ENCODE results near the gene SLC50A1. TPM values are rescaled to one million over a fixed set of nuclear protein-coding genes. Genes with fewer than 3 reads are reported as not detected.

Gene SLC50A1
- total and polyA plus RNA-seq, 4 donors = 26.3 to 114 (median 68.4) TPM

DNA sequence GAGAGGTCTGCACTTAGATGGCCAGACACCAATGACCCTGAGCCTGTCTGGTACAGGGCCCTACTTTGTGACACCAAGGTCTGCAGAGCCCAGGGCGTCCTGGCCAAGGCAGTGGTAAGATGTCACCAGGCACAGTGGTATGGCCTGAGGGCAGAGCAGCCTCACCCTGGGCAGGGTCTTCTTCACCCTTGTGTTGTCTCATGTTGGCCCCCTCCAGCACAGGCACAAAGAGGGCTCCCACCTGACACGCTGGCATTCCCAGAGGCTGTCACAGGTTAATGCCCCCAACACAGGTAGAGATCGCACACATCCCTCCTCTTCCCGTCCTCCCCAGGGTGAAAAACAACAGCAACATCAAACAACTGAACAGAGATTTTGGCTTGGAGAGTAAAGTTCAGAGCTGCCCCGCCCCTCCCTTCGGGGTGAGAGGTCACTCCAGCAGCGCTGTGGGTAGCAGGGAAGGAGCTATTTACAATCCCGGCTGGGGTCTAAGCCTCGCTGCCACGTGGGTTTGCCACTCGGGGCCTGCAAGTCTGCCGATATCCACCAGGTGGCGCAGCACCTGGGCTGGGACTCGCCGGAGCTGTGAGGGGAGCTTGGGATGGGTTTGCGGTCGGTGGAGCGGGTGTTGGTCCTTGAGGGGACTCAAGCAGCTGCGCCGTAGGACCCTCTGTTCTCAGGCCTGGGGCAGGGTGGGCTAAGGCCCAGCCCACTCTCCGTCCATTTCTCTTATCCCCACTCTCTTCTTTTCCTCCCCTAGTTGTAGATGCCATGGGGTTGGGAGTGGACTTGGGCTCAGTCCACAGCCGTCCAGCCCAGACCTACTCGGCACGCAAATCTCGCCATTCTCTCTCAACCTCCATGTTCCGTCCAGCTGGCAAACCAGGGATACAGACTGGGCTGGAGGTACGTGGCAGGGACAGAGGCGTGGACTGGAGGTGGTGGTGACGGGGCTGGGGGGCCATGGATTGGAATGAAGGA, 44.3 kb upstream of the SLC50A1 start:
- DNase-seq = peak; percentile 76 to 87 (median 79)
- TF ChIP-seq, protein P1, sequence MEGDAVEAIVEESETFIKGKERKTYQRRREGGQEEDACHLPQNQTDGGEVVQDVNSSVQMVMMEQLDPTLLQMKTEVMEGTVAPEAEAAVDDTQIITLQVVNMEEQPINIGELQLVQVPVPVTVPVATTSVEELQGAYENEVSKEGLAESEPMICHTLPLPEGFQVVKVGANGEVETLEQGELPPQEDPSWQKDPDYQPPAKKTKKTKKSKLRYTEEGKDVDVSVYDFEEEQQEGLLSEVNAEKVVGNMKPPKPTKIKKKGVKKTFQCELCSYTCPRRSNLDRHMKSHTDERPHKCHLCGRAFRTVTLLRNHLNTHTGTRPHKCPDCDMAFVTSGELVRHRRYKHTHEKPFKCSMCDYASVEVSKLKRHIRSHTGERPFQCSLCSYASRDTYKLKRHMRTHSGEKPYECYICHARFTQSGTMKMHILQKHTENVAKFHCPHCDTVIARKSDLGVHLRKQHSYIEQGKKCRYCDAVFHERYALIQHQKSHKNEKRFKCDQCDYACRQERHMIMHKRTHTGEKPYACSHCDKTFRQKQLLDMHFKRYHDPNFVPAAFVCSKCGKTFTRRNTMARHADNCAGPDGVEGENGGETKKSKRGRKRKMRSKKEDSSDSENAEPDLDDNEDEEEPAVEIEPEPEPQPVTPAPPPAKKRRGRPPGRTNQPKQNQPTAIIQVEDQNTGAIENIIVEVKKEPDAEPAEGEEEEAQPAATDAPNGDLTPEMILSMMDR (IDR thresholded peaks at IDR 0.05; ENCODE audit: control extremely low read depth, extremely low read depth) = peak; percentile 95
- no peak overlapping the region for H3K9ac ChIP-seq (ENCODE audit: insufficient read depth in 1 of 2, low read length in 2 of 2)
- peaks cover 0 to 3% (median 0%) of the 10 kb centered on the region in 3 donors for H3K27me3 ChIP-seq (ENCODE audit: control insufficient read depth in 3 of 3, insufficient read depth in 3 of 3, low read length in 2 of 3)
- H3K9me3 ChIP-seq (ENCODE audit: control insufficient read depth in 4 of 4, insufficient read depth in 3 of 4, low read length in 3 of 4) = no peaks in the 10 kb centered on the region
- H3K4me1 ChIP-seq (ENCODE audit: control insufficient read depth in 5 of 5, insufficient read depth in 5 of 5, low read length in 5 of 5) = peaks cover 3 to 26% (median 11%) of the 10 kb centered on the region in 5 donors
- H3K36me3 ChIP-seq (ENCODE audit: control insufficient read depth in 4 of 4, insufficient read depth in 4 of 4, low read length in 4 of 4) = no peaks in the 10 kb centered on the region
- H3K4me3 ChIP-seq = no peak overlapping the region
- 25 to 30% methylated on average over 27 to 29 of the region's 29 CpGs for WGBS, 2 donors
- ATAC-seq (ENCODE audit: insufficient read depth, low FRiP score) = peak; percentile 46
- H3K27ac ChIP-seq (ENCODE audit: low read depth in 1 of 2, low read length in 1 of 2) = no peak overlapping the region

DNA sequence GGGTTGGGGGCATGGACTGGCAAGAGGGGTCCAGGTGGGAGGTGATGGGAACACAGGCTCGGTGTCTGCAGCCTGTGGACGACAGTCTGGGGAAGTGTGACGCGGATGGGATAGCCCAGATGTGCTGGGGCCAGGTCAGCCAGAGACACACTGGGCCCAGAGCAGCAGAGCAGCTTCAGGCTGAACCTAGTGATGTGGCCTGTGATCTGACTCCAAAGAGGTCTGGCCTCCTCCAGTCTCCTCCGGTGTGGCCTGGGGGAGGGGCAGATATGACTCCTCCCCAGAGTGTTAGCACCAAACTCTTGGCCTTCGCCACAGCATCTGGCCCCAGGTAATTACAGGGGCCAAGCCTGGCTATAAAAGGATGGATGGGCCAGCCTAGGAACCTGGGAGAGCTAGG, 43.5 kb upstream of the SLC50A1 start:
- H3K4me3 ChIP-seq = no peak overlapping the region

DNA sequence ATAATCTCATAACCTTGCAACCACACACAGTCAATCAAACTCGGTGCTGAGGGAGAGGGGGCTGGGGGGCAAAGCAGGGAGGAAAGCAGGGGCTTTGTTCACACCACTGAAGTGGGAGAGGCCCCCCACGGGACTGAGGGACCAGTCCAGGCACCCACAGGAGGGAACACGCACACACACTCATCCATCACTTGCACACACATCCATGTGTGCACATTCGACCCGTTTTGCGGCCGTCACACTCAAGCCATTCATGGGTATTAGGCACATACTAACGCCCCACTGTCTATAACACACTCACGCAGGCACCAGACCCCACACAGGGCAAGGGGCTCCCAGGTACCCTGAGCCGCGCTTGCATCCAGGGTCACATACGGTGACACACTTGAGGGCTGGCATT, 43.0 kb upstream of the SLC50A1 start:
- TF ChIP-seq, protein P1 (IDR thresholded peaks at IDR 0.05; ENCODE audit: control extremely low read depth, extremely low read depth) = no peak
- Histone ChIP-seq H3K27ac (ENCODE audit: low read depth in 1 of 2, low read length in 1 of 2) (no peak overlapping the region), H3K36me3 (ENCODE audit: control insufficient read depth in 4 of 4, insufficient read depth in 4 of 4, low read length in 4 of 4) (no peaks in the 10 kb centered on the region), H3K27me3 (ENCODE audit: control insufficient read depth in 3 of 3, insufficient read depth in 3 of 3, low read length in 2 of 3) (peaks cover 0 to 3% (median 0%) of the 10 kb centered on the region in 3 donors), H3K9me3 (ENCODE audit: control insufficient read depth in 4 of 4, insufficient read depth in 3 of 4, low read length in 3 of 4) (no peaks in the 10 kb centered on the region), H3K9ac (ENCODE audit: insufficient read depth in 1 of 2, low read length in 2 of 2) (no peak overlapping the region), H3K4me3 (no peak overlapping the region), H3K4me1 (ENCODE audit: control insufficient read depth in 5 of 5, insufficient read depth in 5 of 5, low read length in 5 of 5) (peaks cover 3 to 25% (median 11%) of the 10 kb centered on the region in 5 donors)
- WGBS, 2 donors = 90 to 91% methylated on average over 12 of the region's 12 CpGs
- ATAC-seq (ENCODE audit: insufficient read depth, low FRiP score) (no peak), DNase-seq (no peak)

More for the DNA sequence above, 43.5 kb upstream of the SLC50A1 start:
- DNase-seq (no peak), ATAC-seq (ENCODE audit: insufficient read depth, low FRiP score) (no peak)
- Histone ChIP-seq H3K27ac (ENCODE audit: low read depth in 1 of 2, low read length in 1 of 2) (no peak overlapping the region), H3K9ac (ENCODE audit: insufficient read depth in 1 of 2, low read length in 2 of 2) (no peak overlapping the region), H3K9me3 (ENCODE audit: control insufficient read depth in 4 of 4, insufficient read depth in 3 of 4, low read length in 3 of 4) (no peaks in the 10 kb centered on the region), H3K4me1 (ENCODE audit: control insufficient read depth in 5 of 5, insufficient read depth in 5 of 5, low read length in 5 of 5) (peaks cover 3 to 25% (median 11%) of the 10 kb centered on the region in 5 donors), H3K36me3 (ENCODE audit: control insufficient read depth in 4 of 4, insufficient read depth in 4 of 4, low read length in 4 of 4) (no peaks in the 10 kb centered on the region), H3K27me3 (ENCODE audit: control insufficient read depth in 3 of 3, insufficient read depth in 3 of 3, low read length in 2 of 3) (peaks cover 0 to 3% (median 0%) of the 10 kb centered on the region in 3 donors)
- TF ChIP-seq, protein P1 (IDR thresholded peaks at IDR 0.05; ENCODE audit: control extremely low read depth, extremely low read depth) = no peak
- 85 to 87% methylated on average over 6 of the region's 6 CpGs for WGBS, 2 donors

Data from lung (tissue), 12 donors.